Skin of body (tissue), 2 donors: ENCODE results near the gene TRIM50. TPM values are rescaled to one million over a fixed set of nuclear protein-coding genes. Genes with fewer than 3 reads are reported as not detected.
"Not testable (repeated sequence)": the region's sequence is repeated elsewhere in the genome, so short reads cannot be mapped to it uniquely, and the experiment has no call there.

Source experiments
- DNase-seq: peaks from one replicate; lab custom pipeline; 2025; lab: John Stamatoyannopoulos, UW
- total RNA-seq: library from RNA; depleted of rRNA; stranded (reverse); fragments of >200 nt; gene quantifications from one replicate; pipeline ENCODE4 v1.2.3, GENCODE V29; 2014

The TRIM50 gene
- total RNA-seq, result 0.20 TPM

- not testable (repeated sequence) for DNase-seq
Measured at GRCh38 chr7:73327922-73328321, at the start of gene TRIM50, which contains the start of gene FKBP6. TSS of gene TRIM50 (minus strand) at chr7:73328082. CDS start at chr7:73324787, 3,295 bp downstream. TSS of gene FKBP6 (plus strand) at chr7:73328161. CDS start at chr7:73328429, 268 bp downstream.

- no peak for DNase-seq
Measured at GRCh38 chr7:73376671-73377412, 49.0 kb upstream of the TRIM50 start.

GRCh38 chr7:73376262-73376661 is 48.4 kb upstream of the TRIM50 start:
- DNase-seq, result not testable (repeated sequence)

GRCh38 chr7:73373741-73374140 is 45.9 kb upstream of the TRIM50 start:
- DNase-seq, result no peak

GRCh38 chr7:73369622-73370021 is 41.7 kb upstream of the TRIM50 start:
- DNase-seq, result no peak

GRCh38 chr7:73369009-73369408 is 41.1 kb upstream of the TRIM50 start:
- DNase-seq, result no peak

- no peak for DNase-seq
Measured at GRCh38 chr7:73366990-73367389, 39.1 kb upstream of the TRIM50 start.

- DNase-seq, result no peak
Measured at GRCh38 chr7:73366127-73366526, 38.2 kb upstream of the TRIM50 start.

- DNase-seq, result no peak
Measured at GRCh38 chr7:73364006-73364728, 36.3 kb upstream of the TRIM50 start.

GRCh38 chr7:73363225-73364005 is 35.5 kb upstream of the TRIM50 start:
- no peak for DNase-seq

GRCh38 chr7:73360590-73360989 is 32.7 kb upstream of the TRIM50 start:
- DNase-seq, result not testable (repeated sequence)

GRCh38 chr7:73359746-73360375 is 32.0 kb upstream of the TRIM50 start:
- no peak for DNase-seq

GRCh38 chr7:73359306-73359705 is 31.4 kb upstream of the TRIM50 start:
- DNase-seq, result no peak

GRCh38 chr7:73358590-73359275 is 30.9 kb upstream of the TRIM50 start:
- DNase-seq, result no peak

GRCh38 chr7:73356159-73356558 is 28.3 kb upstream of the TRIM50 start:
- no peak for DNase-seq

- no peak for DNase-seq
Measured at GRCh38 chr7:73354821-73355220, 26.9 kb upstream of the TRIM50 start.

- no peak for DNase-seq
Measured at GRCh38 chr7:73354196-73354595, 26.3 kb upstream of the TRIM50 start.

GRCh38 chr7:73353243-73353642 is 25.4 kb upstream of the TRIM50 start:
- no peak for DNase-seq

- DNase-seq, result no peak
Measured at GRCh38 chr7:73352784-73353183, 24.9 kb upstream of the TRIM50 start.

GRCh38 chr7:73351447-73352167 is 23.7 kb upstream of the TRIM50 start:
- no peak for DNase-seq
